ENCODE measurements around the gene CPEB1. TPM values are rescaled to one million over a fixed set of nuclear protein-coding genes. Genes with fewer than 3 reads are reported as not detected.

Gene CPEB1
- total and polyA plus RNA-seq, 2 of the 13 experiments (the other 11 are each of a cell fraction or from before 2014, with no cell fraction given) = 0.03 to 0.07 TPM

- TF ChIP-seq PHF21A (CRISPR knock-in tag; IDR thresholded peaks at IDR 0.05) (no peak), ZNF362 (CRISPR knock-in tag; IDR thresholded peaks at IDR 0.05; ENCODE audit: borderline replicate concordance) (no peak), ZSCAN31 (CRISPR knock-in tag; IDR thresholded peaks at IDR 0.05; ENCODE audit: low read depth) (no peak)
- WGBS (ENCODE audit: low lambda C conversion rate) = 71% methylated on average over 1 of the region's 2 CpGs
- H3K36me3 ChIP-seq (replicated peaks in 1 of 2; ENCODE audit: control insufficient read depth in 1 of 2, insufficient read depth in 2 of 2, low read length in 2 of 2) = no peaks in the 10 kb centered on the region
- intact Hi-C loops (cut with micrococcal nuclease; ENCODE audit: unreplicated experiment) = no loop called here
- no peak for DNase-seq (ENCODE audit: low spot score)
- no peak overlapping the region for H3K4me3 ChIP-seq (replicated peaks in 1 of 3; ENCODE audit: insufficient read depth in 1 of 3, low read depth in 2 of 3, low read length in 3 of 3)
- in situ Hi-C loops (cut with HindIII; ENCODE audit: extremely low pct_ligation_motif_present, low pct_unique_long_range_greater_than_20kb) = no loop called here
- ChIA-PET CTCF (ENCODE audit: low intra/inter-chr PET ratio, low total read pairs) (no interaction called here), POLR2A (interaction anchor here (1.4 kb wide), 1 partner anchor 27 kb away, joined by 6 read pairs; the partner anchor contains the start of gene RPS17)
- FAIRE-seq = no peak
- no peak for ATAC-seq
- no peaks in the 10 kb centered on the region for H4K20me1 ChIP-seq (ENCODE audit: insufficient read depth, low read length)
- BruUV-seq (replicated peaks) = no TSS peak
- H3K27ac ChIP-seq (ENCODE audit: extremely low read length, insufficient read depth, low read length) = no peak overlapping the region
- H3K9me3 ChIP-seq (ENCODE audit: low read length) = no peaks in the 10 kb centered on the region
- no peaks in the 10 kb centered on the region for H3K79me2 ChIP-seq (ENCODE audit: insufficient read depth, low read length)
- no peak overlapping the region for H3K9ac ChIP-seq (ENCODE audit: insufficient read depth, low read depth, low read length)
- H2AFZ ChIP-seq (ENCODE audit: low read length) = no peak overlapping the region
- H3K4me2 ChIP-seq (ENCODE audit: low read depth, low read length) = no peak overlapping the region
- peaks cover 21% of the 10 kb centered on the region for H3K4me1 ChIP-seq (ENCODE audit: insufficient read depth, low read length)
- peaks cover 1 to 27% of the 10 kb centered on the region in 2 experiments; a peak in 3 of 5 replicates for H3K27me3 ChIP-seq (ENCODE audit: control insufficient read depth in 1 of 2, insufficient read depth in 2 of 2, low read length in 2 of 2)
These were observed 79.5 kb downstream of the CPEB1 start for GRCh38 chr15:82567661-82568060.

- Histone ChIP-seq H3K27me3 (ENCODE audit: control insufficient read depth in 1 of 2, insufficient read depth in 2 of 2, low read length in 2 of 2) (peaks cover 0 to 17% of the 10 kb centered on the region in 2 experiments; a peak in 2 of 5 replicates), H2AFZ (ENCODE audit: low read length) (no peak overlapping the region), H3K9ac (ENCODE audit: insufficient read depth, low read depth, low read length) (no peak overlapping the region), H3K4me3 (replicated peaks in 1 of 3; ENCODE audit: insufficient read depth in 1 of 3, low read depth in 2 of 3, low read length in 3 of 3) (no peak overlapping the region), H3K4me1 (ENCODE audit: insufficient read depth, low read length) (peaks cover 21% of the 10 kb centered on the region), H3K36me3 (replicated peaks in 1 of 2; ENCODE audit: control insufficient read depth in 1 of 2, insufficient read depth in 2 of 2, low read length in 2 of 2) (no peaks in the 10 kb centered on the region), H3K4me2 (ENCODE audit: low read depth, low read length) (no peak overlapping the region), H4K20me1 (ENCODE audit: insufficient read depth, low read length) (no peaks in the 10 kb centered on the region), H3K79me2 (ENCODE audit: insufficient read depth, low read length) (no peaks in the 10 kb centered on the region), H3K9me3 (ENCODE audit: low read length) (no peaks in the 10 kb centered on the region), H3K27ac (ENCODE audit: extremely low read length, insufficient read depth, low read length) (no peak overlapping the region)
- POLR2A ChIA-PET = interaction anchor here (1.4 kb wide), 1 partner anchor 26 kb away, joined by 6 read pairs; the partner anchor contains the start of gene RPS17
- 0% methylated on average over 1 of the region's 1 CpG for WGBS (ENCODE audit: low lambda C conversion rate)
- peak; percentile 57 for ATAC-seq
- FAIRE-seq = no peak
- in situ Hi-C loops (cut with HindIII; ENCODE audit: extremely low pct_ligation_motif_present, low pct_unique_long_range_greater_than_20kb) (no loop called here), intact Hi-C loops (cut with micrococcal nuclease; ENCODE audit: unreplicated experiment) (no loop called here)
- CTCF ChIA-PET (ENCODE audit: low intra/inter-chr PET ratio, low total read pairs) = no interaction called here
- no TSS peak for BruUV-seq (replicated peaks)
- DNase-seq (ENCODE audit: low spot score) = peak; percentile 7
- TF ChIP-seq ZBTB2 (CRISPR knock-in tag; IDR thresholded peaks at IDR 0.05; ENCODE audit: low read depth) (no peak), MIER3 (CRISPR knock-in tag; IDR thresholded peaks at IDR 0.05; ENCODE audit: borderline replicate concordance) (no peak), FOXP4 (CRISPR knock-in tag; IDR thresholded peaks at IDR 0.05) (no peak), CCDC6 (CRISPR knock-in tag; IDR thresholded peaks at IDR 0.05) (no peak), ZNF839 (CRISPR knock-in tag; IDR thresholded peaks at IDR 0.05; ENCODE audit: borderline replicate concordance) (no peak)
These were observed 80.5 kb downstream of the CPEB1 start for GRCh38 chr15:82566690-82567089.

Measured in HepG2 (cell line).